Measurements from ENCODE around the gene ITGB8.
"Not testable (repeated sequence)": the region's sequence is repeated elsewhere in the genome, so short reads cannot be mapped to it uniquely, and the experiment has no call there.

Gene ITGB8

DNA sequence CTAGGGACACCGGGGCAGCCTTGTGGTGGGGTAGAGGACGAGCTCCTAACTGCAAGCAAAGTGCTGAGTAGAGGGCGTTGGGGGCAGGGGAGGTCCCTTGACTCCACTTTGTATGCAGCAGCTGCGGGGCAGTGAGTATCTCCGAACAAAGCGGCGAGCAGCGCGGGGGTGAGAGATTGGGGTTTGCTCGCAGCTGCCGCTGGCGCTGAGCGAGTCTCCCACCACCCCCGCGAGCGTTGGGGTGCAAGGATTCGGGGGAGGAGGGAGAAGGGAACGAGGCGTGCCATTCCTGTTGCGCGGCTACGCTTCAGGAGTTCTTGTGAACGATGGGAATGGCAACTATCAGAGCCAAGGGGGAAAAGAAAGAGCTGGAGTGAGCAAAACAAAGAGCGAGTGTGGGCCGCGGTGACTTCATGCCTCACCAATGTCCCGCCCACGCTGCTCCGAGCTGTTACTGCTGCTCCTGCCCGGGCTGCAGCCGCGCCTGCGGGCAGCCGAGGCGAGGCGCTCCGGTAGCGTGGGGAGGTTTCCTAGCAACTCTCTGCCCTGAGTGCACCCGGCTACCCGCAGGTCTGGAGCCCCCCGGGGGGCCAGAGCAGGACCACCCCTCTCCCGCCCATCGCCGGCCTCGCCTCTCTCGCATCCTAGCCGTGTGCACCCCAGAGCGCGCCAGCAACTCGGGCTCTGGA lies at the start of gene ITGB8:
TSS of gene ITGB8 (plus strand) at position 662 of the 689 bp plus-strand sequence. CDS start 907 bp downstream, outside the sequence.
- DNase-seq: peak; percentile 66

DNA sequence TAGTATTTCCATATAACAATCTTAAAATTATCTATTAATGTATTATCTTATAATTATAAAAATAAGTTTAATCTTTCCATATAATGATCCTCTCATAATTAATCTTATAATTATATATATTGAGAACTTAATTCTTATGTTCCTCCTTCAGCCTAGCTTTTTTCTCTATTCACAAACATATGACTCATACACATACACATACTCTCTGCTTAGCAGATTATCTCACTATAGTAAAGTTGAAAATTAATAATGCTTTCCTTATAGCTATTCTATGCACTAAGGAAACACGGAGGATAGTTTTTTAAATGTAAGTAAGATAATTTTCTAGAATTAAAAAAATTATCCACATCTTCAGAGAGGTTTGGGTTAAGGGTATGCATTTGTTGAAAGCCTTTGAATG lies 47.7 kb upstream of the ITGB8 start:
- no peak for DNase-seq

DNA sequence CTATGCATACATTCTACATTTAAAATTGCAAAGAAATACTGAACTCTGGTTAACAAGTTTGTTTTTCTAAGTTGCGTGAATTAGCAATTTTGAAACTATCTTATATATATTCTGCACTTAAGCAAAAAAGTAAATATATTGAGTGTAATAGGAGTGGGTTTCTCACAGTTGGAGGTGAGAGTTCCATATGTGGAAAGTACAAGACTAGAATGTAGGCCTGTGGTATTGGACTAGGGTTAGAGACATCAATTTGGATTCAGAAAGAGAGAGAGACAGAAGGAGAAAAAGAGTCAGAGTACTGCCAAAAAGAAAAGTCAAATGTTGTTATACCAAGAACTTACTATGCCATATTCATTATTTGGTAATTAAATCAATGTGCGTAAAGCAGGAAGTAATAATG lies 47.3 kb upstream of the ITGB8 start:
- DNase-seq: no peak

DNA sequence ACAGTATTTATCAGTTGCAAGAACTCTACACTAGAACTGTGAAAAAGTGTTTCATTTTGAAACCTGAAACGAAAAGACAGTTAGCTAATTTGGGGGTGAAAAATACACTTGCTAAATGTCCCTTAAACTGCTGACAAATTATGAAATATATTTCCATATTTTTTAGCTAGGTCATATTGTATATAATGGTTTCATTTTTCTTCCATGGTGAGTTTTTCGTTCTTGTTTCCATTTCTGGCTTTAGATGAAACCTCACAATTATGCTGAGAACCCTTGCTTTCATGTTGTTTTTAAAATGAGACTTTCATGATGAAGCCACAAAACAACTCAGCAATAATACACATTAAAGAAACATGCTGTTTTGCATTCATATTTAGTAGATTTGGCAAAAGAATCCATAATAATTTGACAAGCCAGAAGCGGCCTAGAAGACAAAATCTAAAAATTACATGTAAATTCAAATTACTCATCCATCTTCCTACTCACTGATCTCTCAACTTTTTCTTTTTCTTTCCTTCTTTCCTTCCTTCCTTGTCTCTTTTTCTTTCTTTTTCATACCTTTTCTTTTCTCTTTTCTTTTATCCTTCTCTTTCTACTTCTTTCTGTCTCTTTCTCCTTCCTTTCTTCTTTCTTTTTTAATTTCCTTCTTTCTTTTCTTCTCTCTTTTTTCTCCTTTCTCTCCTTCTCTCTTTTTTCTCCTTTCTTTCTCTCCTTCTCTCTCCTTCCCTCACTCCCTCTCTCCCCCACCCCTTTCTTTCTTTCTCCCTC lies 46.5 kb upstream of the ITGB8 start:
- DNase-seq: no peak

DNA sequence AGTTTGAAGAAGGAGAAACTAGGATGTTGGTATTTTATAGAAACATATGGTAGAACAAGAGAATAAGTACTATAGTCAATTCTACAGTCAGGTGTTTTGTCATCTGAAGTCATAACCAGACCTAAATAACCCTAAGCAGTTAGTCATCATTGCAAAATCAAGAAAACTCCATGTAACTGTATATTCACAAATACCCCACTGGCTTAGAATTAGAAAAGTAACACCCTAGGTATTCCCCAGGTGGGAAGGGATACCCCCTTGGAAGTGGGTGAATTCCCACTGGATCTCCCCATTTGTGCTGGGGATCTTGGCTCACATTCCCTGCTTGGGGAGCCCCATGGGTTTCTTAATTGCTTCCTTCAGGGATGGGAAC lies 45.9 kb upstream of the ITGB8 start:
- DNase-seq: no peak

DNA sequence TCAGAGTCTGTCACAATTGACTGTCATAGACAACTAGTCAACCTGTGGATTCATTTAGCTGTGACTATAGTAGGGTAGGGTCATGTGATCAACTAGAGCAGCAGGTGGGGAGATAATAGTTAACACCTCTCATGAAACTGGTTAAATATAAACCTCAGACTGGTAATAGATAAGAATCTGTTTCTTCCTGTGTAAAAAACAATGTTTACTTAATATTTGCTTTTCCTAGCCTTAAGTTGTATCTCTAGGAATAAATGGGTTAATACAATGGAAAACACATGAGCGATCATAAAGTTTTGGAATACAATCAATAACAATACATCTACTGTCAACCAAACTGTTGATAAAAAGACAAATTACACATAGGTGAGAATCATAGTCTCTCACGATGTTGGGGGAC lies 43.4 kb upstream of the ITGB8 start:
- DNase-seq: no peak

DNA sequence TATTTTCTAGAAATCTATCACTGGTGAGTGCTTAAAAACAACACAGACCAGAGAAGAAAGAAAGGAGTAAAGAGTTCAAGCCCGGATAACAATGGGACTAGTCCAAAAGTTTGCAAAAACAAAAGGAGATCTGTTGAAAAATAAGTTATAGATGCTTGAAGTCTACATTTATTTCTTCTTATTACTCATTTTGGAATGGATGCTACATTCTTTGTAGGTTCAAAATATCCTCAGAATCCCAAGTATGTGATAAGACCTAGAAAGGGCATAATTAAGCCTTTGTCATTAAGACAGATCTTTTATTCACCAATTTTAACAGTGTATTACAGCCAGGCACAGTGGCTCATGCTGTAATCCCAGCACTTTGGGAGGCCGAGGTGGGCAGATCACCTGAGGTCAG lies 42.7 kb upstream of the ITGB8 start:
- no peak for DNase-seq

DNA sequence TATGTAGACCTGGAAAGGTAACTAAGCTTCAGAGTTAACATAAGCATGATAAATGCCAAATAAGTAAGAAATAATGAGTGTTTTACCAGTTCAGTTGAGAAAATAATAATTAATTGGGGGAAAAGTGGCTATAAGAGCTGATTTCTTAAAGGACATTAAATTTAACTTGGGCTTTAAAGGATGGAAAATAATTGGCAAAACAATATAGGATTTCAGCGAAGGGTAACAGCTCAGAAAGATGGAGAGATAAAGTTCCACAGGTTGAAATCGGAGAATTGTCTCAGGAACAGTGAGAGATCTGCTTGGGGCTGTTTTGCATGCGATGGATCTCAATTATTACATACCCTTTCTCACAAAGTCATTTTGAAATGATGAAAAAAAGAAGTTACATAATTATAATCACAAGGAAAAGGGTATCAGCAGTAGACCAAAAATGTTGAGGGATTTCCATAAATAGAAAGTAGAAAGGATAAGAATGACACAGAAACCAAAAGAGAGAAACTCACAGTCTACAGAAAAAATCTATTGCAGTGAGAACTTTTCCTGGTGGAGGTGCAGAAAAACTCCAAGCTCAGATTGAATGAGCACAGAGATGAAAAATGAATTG lies 40.1 kb upstream of the ITGB8 start:
- no peak for DNase-seq

DNA sequence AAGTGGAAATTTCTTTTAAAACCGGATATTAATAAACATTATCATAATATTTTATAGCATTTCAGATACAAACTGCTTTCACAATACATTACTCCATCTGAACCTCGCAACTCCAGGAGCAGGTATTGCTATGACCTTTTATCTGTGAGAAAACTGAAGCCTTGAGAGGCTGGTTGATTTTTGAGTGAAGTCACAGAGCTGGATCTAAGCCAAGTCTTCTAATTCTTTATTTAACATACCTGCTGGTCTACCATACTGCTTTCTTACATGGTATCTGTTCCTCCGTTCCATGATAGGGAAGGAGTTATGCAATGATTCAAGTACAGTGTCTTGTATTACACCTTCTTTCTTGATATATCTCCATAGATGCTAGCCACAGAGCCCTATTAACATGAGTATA lies 37.4 kb upstream of the ITGB8 start:
- no peak for DNase-seq

DNA sequence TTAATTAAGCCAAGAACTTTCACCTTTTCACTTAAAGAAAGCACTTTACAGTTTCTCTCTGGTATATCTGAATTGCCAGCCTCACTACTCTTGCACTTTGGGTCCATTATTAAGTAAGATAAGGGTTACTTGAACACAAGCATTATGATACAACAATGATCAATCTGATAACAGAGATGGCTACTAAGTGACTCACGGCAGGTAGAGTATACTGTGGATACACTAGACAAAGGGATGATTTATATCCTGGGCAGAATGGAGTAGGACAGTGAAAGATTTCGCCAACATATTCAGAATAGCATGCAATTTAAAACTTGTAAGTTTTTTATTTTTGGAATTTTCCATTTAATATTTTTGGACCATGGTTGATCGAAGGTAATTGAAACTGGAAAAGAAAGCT lies 34.3 kb upstream of the ITGB8 start:
- DNase-seq: no peak

DNA sequence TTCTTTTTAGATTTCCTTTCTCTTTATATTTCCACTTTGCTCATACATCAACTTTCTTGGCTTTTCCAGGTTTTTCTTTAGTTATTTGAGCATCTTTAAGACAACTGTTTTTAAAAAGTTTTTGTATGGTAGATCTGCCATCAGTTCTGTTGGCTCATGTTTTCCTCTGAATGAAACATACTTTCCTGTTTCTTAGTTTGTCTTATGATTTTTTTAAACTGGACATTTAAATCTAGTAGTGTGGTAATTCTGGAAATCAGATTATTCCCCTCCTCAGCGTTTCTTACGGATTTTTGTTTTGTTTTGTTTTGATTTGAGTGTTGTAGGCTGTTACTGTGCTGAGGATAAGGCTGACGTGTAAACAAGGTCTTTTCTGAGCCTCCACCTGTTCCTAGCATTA lies 33.8 kb upstream of the ITGB8 start:
- no peak for DNase-seq

DNA sequence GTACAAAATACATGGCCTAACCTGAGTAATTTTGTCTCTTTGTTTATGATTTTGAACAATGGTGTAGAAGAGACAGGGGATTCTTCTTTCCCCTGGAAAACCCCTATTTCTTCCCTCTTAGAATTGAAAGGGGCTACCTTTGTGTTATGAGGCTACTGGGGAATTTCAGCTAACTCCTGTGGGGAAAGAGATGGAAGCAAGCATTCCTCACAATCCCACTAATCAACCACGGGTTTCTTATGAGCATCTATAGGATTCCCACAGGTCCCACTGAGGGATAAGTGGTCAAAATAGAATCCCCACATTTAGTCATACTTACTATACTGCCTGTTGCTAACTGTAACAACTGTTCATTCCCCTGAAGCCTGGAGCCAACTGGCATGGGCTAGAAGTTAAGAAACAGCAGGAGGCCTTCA lies 32.2 kb upstream of the ITGB8 start:
- no peak for DNase-seq

DNA sequence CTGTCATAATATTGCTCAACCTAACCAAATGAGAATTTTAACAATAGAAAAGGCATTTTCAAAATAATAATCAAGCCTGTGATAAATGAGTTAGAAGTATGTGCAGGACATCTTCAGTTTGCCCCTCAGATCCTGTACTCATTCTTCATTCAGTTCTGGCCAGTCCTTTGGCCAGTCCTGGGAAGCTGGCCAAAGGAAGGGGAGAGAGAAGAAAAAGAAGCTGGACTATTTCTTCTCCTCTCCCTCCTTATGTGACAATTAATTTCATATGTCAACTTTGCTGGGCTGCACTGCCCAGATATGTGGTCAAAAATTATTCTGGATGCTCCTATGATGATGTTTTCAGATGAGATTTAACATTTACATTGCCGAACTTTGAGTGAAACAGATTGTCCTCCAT lies 31.6 kb upstream of the ITGB8 start:
- no peak for DNase-seq

DNA sequence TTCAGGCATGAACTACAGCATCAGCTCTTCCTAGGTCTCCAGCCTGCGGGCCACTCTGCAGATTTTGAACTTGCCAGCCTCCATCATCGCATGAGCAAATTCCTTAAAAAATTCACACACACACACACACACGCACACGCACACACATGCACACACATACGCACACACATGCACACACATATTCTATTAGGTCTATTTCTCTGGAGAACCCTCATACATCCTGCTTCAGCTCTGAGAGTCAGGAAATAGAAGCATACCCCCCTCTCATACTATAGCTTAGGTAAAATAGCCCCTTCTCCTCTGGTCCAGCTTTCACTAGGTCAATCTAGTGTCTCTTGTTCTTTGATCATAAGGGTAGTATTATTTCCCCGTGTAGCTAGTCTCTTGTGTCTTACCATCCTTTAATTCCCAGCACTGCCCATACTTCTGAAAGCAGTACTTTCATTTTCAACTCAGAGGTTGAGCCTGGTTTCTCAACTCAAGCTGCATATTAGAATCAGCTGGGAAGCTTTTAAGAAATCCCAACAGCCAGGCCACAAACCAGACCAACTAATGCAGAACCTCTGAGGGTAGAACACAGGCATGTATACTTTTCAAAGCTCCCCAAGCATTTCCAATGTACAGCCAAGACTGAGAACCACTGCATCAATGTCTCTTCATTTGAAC lies 30.9 kb upstream of the ITGB8 start:
- DNase-seq: no peak

DNA sequence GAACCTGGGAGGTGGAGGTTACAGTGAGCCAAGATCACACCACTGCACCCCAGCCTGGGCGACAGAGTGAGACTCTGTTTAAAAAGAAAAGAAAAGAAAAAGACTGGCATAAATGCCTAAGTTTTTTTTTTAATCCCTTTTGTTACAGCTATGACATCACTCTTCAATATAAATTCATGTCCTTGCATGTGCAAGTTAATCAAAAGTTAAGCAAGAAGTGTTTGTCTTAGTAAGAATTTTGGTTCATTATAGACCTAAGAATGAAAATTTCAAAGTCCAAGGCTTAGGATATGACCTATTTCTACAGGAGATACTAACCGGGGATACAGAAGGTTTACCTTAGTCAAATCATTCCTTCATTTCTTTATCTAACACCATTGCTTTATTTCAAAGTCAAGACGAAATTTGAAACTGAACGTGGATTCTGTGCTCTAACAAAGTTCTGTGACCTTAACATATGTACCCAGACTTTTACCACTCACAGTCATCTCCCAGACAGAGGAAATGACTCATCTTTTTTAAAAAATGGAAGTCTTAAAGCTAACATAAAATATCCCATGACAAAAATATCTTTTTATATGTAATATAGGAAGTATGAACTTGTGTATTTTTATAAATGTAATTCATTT lies 29.3 kb upstream of the ITGB8 start:
- no peak for DNase-seq

DNA sequence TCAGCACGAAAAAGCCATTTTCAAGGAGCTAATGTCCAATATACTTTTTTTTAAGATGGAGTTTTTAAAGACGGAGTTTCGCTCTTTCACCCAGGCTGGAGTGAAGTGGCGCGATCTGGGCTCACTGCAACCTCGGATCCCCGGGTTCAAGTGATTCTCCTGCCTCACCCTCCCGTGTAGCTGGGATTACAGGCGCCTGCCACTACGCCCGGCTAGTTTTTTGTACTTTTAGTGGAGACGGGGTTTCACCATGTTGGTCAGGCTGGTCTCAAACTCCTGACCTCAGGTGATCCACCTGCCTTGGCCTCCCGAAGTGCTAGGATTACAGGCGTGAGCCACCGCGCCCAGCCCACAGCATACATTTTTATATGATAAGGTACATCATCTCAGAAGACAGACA lies 28.4 kb upstream of the ITGB8 start:
- not testable (repeated sequence) for DNase-seq

DNA sequence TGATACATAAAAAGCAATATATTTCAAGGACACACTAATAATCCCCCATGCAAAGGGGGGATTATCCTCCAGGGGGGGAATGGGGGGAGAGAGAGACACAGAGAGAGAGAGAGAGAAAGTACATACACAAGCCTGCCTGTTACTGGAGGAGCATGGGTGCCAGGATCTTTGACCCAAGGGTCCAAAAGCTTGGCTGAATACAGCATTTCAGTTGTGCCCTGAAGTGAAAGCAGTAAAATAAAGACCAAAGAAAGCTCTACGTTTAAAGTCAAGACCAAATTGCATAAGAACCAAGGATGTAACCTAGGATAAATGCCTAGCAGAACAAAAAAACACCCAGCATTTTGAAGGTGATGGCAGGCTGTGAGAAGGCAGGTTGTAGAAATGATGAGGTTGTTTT lies 27.8 kb upstream of the ITGB8 start:
- no peak for DNase-seq

DNA sequence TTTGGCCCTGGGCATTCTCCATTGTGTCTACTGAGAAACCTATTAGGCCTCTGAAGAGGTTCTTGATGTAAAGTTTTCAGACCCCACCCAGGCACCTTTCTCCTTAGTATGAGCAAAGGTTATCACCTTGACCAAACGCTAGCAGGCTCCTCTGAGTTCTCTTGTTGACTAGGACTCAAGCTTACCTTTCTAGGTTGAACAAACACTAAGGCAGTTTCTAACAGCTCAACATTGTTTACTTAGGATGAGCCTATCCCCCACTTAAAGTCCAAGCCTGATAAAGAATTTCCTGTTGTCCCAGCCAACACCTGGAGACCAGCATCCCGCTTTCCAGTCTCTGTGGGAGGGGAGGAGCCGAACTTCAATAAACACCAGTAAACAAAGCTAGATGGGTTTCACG lies 26.3 kb upstream of the ITGB8 start:
- no peak for DNase-seq

DNA sequence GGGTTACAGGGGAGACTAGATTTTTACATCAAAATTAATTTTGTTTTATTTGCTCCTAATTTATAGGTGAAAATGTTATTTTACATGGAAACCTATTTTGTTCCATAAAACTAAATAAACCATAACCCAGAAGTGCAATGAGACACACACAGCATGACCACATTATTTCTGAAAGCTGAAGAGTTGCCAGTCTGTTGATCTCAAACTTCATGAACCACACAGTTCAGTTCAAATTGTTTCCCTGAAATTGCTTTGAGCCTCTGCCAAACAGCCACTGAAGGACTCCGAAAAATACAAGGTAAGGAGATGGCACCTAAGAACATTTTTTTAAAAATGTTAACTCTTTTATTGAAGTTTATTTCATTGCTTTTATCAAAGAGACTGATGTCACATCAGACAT lies 25.0 kb upstream of the ITGB8 start:
- no peak for DNase-seq

DNA sequence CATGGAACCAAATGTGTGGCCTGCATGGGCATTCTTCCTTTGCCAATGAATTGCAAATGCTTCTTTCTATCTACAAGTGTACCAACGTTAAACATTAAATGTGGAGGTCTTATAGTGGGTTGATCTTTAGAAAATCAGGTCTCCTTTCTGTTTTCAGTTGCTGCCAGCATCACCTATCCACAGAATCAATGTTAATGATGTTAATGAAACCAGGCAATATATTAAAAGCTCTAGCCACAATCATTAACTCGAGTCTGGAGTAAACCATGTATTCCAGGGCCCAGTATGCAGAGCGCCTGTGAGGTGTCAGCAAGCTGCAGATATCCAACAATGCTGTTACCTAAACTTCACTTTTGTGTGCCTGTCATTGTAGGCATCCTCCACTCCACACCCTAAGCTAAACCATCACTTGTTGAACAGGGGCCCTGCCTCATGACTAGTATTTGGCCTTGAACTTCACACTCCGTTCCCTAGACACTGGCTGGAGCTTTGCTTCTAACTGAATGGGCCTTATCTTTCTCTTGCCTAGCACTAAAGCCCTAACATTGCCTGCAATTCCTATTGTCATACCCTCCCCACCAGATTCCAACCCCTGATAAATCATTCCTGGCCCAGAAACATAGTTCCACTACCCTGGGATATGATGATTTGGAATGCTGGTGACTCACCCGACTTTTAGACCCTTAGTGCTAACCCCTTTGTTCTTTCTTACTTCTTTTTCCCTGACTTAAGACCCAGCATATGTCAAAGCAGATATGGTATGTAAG lies 24.3 kb upstream of the ITGB8 start:
- DNase-seq: no peak

DNA sequence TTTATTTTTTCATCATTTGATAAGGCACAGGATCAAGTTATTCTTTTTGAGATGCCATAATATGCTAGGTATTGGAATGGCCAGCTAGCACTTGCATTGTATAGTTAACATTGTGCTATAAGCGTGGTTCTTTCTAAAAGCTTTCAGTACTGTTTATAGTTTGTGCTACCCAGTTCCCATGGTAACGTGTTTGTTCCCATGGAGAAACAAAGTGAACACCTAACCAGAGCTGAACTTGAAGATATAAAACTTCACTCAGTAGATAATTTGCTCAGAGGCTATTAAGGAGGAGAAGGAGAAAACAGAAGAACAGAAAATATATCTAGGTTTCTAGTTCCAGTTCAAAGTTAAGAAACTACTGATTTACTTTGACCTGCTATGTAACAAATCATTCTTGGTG lies 23.6 kb upstream of the ITGB8 start:
- no peak for DNase-seq

DNA sequence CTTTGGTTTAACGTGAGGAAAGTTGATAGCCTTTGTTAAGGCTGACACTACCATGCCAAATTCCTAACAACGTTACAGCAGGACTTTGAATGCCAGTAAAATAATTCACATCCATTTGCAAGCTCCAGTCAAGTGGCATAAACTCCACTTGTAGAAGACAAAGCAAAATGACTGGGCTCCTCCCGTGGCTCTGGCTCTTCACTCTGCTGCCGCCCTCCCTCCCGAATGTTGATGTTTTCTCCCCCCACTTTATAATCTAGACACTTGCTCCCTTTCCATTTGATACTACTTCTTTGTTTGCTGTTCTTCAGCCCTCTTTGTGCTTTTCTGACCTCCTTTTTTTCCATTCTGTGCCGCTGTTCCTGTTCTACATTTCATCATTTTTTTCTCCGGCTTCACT lies 22.8 kb upstream of the ITGB8 start:
- DNase-seq: no peak

DNA sequence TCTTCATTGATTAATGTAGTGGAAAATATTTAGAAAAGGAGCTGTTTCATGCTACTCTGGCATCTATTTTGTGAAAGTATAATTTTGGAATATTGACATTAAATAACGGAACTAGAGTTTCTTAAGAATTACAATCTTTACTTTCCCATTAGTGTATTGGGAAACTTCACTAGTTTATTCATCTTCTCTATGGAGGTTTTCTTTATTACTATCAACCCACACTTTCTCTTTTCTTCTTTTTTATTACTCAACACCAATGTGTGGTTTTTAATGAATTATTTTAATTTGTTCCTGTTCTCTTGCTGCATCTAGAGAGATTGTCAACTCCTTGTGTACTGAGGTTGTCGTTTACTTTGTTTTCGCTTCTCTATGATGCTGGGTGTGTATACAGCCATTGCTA lies 20.4 kb upstream of the ITGB8 start:
- DNase-seq: no peak

Measured in activated CD4-positive, CD25-positive, alpha-beta regulatory T cell treated with anti-CD3 and anti-CD28 coated beads, Interleukin-2, amount 50 U/mL, for 72 hours (primary cell).